ENCODE results near the gene HYI.
"Not testable (repeated sequence)": the region's sequence is repeated elsewhere in the genome, so short reads cannot be mapped to it uniquely, and the experiment has no call there.

Gene HYI

DNA sequence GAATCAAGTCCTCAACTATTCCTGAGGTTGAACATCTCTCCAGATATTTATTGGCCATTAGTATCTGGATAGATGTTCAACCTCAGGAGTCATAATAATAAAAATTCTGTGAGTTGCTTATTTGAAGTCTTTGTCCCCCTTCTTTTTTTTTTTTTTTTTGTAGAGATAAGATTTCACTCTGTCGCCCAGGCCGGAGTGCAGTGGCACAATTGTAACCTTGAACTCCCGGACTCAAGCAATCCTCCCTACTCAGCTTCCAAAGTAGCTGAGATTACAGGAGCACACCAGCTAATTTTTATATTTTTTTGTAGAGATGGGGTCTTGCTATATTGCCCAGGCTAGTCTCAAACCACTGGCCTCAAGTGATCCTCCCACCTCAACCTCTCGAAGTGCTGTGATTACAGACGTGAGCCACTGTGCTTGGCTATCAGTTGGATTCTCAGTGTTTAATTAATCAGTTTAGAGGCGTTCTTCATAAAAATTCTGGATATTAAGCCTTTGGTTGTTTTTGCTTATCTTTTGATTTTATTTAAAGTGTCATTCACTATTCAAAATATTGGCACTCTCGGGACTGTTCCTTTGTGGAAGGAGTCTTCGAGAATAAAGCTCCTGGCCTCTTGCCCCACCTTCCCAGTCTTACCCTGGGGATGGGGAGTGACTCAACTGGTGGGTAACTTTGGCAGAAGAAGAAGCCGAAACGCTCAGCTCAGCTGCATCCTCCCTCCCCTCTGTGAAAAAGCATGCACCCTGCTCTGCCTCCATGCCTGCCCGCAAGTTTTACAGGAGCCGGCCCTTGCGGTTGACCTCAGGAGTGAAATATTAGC is 11.2 kb upstream of the HYI start:
- no peak for DNase-seq

- no peak for DNase-seq
Measured at GRCh38 chr1:43463479-43463878, 9.7 kb upstream of the HYI start.

DNA sequence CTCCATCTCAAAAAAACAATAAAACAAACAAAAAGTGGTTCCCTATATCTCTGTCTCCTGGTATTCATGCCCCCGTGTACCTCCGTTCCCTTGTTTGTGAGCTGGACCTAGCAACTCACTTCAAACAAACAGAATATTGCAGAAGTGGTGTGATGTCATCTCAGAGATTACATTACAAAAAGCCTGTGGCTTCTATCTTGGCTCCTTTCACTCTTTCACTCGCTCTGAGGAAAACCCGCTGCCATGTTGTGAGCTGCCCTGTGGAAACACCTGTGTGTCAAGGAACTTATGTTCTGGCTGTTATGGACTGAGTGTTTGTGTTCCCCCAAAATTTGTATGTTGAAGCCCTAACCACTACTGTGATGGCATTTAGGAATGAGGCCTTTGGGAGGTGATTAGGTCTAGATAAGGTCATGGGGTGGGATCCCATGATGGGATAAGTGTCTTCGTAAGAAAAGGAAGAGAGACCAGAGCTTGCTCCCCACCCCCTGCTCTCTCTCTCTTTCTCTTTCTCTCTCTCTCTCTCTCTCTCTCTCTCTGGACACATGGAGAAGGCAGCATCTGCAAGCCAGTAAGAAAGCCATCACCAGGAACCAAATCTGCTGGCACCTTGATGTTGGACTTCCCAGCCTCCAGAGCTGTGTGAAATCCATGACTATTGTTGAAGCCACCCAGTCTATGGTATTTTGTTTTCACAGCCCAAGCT is 7.4 kb upstream of the HYI start:
- DNase-seq = no peak

GRCh38 chr1:43458379-43458778 is 4.6 kb upstream of the HYI start:
- not testable (repeated sequence) for DNase-seq

- no peak for DNase-seq
Measured at GRCh38 chr1:43455213-43455889, 1.6 kb upstream of the HYI start.

GRCh38 chr1:43454270-43455011 is 710 bp upstream of the HYI start:
- DNase-seq = peak; percentile 78

DNA sequence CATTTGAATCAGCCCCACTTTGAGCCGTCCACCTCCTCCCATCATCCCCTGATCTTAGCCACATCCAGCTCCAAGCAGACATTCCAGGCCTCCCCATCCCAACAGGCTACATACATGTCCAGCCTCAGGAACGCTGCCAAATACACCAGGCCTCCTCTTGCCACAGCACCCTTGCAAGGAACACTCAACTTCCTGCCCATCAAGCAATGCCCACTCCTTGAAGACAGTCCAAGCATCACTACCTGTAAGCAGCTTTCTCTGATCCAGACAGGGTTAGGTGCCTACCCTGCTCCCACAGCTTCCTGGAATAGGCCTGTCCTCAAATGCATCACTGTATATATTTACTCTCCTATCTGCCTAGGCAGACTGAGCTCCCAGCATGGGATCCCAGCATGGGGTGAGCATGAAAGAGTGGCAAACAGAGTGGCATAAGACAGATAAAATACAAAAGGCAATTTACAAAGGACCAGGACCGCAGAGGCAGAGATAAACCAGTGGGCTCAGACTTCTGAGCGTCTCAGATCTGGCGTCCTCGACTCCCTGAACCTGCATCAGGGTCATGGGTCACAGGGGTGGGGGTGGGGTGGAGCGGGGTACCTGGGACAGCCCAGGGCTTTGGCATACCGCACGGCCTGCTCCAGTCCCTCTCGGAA is 816 bp downstream of the HYI start:
- peak; percentile 9 for DNase-seq

DNA sequence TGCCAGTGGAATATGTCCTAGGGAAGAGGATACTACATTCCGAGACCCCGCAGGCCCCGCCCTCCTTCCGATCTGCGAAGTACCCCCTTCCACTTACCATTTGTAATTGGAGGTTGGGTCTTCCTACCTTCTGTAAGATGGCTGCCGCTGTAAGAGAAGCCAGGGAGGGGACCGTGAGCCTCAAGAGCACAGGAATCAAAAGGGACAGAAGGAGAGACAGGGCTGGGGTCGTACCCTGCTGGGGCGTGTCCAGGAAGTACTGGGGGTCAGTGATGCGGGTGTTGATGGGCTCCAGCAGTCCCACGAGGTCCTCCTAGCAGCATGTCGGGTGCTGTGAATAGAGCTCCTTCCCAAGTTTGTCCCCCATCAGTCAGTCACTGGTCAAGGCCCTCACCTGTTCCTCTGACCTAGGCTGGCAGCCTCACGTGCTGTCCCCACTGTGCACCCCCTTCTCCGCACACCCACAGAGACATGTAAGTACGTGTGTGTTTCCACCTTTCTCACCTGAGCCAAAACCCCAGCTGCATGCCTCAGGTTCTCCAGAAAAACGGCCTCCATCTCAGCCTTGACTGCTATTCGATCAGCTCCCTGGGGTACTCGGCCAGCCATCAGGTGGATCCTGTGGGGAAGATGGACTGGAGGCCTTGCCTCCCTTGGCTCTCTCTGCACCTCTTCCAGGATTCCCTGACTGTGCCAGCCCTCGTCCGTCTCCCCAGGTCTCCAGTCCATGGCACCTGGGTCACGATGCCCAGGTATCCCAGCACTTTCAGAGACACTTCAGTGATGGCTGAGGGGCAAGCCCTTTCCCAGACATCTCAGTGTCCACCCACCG is 1.8 kb downstream of the HYI start:
- no peak for DNase-seq

- no peak for DNase-seq
Measured at GRCh38 chr1:43451157-43451591, 2.6 kb downstream of the HYI start.

DNA sequence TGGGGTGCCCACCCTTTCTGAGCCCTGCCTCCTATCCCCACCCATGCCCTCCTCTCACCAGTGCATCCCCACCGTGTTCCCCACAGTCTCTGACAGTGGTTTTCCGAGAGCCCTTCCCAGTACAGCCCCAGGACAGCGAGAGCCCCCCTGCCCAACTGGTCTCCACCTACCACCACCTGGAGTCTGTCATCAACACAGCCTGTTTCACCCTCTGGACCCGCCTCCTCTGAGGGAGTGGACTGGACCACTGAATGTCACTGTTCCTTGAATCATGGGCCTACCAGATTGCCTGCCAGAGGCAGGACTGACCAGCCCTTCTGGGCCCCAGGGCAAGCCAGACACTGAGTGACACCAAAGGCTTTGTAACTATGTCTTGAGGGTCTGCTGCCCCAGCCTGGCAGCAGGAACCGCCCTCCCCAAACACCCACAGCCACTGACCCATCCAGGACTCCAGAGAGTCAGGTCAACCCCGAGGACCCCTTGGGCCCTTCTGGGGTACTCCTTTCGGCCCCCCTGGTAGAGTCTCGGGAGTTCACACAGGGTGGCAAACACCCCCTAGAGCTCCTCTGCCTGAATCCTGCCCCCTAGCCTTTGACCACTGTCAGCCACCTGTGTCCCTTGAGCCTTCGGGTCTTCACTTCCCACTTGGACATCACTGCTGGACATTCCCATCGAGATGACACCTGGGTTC is 3.3 kb downstream of the HYI start:
- no peak for DNase-seq

GRCh38 chr1:43449708-43450069 is 4.0 kb downstream of the HYI start:
- no peak for DNase-seq

- DNase-seq = no peak
Measured at GRCh38 chr1:43448955-43449707, 4.6 kb downstream of the HYI start.

DNA sequence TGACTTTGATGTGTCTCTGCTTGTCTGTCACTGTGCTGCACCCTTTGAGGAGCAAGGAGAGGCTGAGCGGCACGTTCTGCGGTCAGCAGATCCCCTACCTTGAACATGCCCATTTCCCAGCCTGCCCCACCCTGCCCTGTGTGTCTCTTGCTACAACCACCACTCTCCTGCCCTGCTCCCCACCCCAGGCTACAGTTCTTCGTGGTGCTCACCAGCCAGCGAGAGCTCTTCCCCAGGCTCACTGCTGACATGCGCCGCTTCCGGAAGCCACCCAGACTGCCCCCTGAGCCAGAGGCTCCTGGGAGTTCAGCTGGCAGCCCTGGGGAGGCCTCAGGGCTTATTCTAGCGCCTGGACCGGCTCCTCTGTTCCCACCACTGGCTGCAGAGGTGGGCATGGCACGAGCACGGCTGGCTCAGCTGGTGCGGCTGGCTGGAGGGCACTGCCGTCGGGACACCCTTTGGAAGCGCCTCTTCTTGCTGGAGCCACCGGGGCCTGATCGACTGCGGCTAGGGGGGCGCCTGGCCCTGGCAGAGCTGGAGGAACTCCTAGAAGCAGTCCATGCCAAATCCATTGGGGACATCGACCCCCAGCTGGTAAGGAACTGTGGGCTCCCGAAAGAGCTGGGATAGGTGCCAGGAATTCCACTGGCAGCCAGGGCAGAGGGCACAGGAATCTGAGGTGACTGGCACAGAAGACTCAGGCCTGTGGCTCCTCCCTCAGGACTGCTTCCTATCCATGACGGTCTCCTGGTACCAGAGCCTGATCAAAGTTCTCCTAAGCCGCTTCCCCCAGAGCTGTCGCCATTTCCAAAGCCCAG is 5.6 kb downstream of the HYI start:
- DNase-seq = no peak

DNA sequence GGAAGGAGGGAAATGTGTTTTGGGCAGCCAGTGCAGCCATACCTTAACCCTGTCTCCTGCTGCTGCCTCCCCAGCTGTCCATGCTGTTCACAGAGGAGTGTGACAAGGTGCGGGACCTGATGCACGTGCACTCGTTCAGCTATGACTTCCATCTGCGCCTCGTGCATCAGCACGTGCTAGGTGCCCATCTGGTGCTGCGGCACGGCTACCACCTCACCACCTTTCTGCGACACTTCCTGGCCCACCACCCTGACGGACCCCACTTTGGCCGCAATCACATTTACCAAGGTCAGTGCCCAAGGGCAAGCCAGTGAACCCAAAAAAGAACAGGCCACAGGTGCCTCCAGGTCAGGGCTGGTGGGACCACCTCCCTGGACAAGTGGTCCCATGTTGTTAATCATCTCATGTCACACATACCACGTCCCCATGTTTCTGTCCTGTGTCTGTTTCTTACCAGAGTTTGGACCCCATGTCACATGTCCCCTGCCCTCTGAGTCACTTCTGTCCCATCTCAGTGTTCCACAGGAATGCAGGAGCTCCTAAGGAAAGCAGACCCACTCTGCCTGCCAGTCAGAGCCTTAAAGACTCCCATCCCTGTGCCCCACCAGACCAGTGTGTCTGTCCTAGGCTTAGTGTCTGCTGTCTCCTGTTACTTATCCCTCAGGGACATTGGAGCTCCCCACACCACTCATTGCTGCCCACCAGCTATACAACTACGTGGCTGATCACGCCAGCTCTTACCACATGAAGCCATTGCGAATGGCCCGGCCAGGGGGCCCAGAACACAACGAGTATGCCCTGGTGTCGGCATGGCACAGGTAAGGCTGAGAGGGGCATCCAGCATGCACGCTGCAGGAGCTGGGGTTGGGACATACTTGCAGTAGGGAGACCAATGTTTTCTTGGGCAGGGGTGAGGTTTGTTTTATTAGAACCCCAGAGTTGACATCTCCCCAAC is 6.6 kb downstream of the HYI start:
- no peak for DNase-seq

GRCh38 chr1:43446388-43446740 is 7.4 kb downstream of the HYI start:
- DNase-seq = no peak

DNA sequence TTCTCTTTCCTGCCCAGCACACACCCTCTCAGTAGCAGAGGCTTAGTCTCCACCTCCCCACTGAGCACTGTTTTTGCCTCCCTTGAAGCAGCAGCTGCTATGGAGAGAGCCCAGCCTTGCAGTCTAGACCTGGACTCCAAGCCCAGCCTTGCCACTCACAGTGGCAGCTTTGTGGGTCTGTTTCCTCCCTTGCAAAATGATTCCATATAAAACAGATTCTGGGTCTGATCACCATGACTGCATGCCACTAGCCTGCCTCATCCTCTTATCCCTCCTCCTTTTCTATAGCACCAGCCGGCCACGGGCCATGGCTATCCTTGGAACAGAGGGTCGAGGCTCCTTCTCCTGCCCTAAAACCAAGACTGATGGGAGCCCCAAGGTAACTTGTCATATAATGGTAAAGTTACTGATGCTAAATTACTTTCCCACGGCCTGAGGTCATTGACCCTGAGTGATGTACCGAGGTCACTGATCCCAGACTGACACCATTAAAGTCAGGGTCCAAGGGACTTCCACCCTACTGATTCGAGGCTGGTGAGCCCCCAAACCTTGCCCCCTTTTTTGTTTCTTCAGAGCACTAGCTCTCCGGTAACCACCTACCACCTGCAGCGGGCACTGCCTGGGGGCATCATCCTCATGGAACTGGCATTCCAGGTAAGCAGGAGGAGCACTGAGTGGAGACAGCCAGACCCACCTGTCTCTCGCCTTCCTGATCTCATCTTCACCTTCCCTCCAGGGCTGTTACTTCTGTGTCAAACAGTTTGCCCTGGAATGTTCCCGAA is 7.9 kb downstream of the HYI start:
- no peak for DNase-seq

DNA sequence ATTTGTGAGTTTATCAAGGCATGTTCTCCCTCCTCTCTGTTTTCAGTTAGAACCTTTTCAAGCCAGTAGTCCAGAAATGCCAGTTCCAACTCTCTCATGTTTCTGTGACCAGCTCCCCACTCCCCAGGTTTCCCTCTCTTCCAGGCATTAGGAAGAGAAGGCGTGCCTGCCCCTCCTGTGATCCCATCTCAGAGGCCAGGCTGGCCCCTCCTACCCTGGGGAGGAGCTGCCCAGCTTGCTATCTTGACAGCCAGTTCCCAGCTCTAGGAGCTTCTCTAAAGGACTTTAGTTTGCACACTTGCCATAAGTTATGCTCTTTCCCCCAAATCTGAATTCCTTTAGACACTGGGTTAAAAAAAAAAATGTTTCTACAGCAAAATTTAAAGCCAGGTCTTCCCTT is 8.9 kb downstream of the HYI start:
- DNase-seq = no peak

All from CD4-positive, alpha-beta T cell treated with Interleukin-10 for 1 hour (primary cell).